Small intestine (tissue), 7 donors: Measurements from ENCODE around the gene CACNA1A. TPM values are rescaled to one million over a fixed set of nuclear protein-coding genes. Genes with fewer than 3 reads are reported as not detected.

Source experiments
- DNase-seq, 2 donors: peaks; one replicate each; pipeline versions ENCODE4 v3.0.0 to v3.0.0-alpha.2; 2013
- FAIRE-seq: peaks from 2 replicates; lab custom pipeline; 2012; peaks lifted over from hg19 to GRCh38; lab: Jason Lieb, UNC
- H3K27ac ChIP-seq, 3 donors: one replicate each; pipeline ENCODE4 v1.5.1; 2013; ENCODE audit warnings: low read length in 2 of 3, mild to moderate bottlenecking in 2 of 3, control low read depth in 1 of 3, inconsistent platforms in 1 of 3, low read depth in 1 of 3, moderate library complexity in 1 of 3
- H3K27me3 ChIP-seq, 3 donors: one replicate each; pipeline ENCODE4 v1.6.1; 2013; ENCODE audit warnings: low read length in 3 of 3, inconsistent platforms in 1 of 3; ENCODE audit not compliant: control insufficient read depth in 3 of 3, insufficient read depth in 3 of 3
- H3K36me3 ChIP-seq, 3 donors: one replicate each; pipeline ENCODE4 v1.6.1; 2013; ENCODE audit warnings: low read length in 3 of 3, inconsistent platforms in 1 of 3, low read depth in 1 of 3, mild to moderate bottlenecking in 1 of 3, moderate library complexity in 1 of 3; ENCODE audit not compliant: control insufficient read depth in 3 of 3, insufficient read depth in 2 of 3
- H3K4me1 ChIP-seq, 3 donors: one replicate each; pipeline ENCODE4 v1.6.1; 2013; ENCODE audit warnings: low read length in 2 of 3, inconsistent platforms in 1 of 3, low read depth in 1 of 3, mild to moderate bottlenecking in 1 of 3, moderate library complexity in 1 of 3; ENCODE audit not compliant: control insufficient read depth in 3 of 3, insufficient read depth in 2 of 3
- H3K4me3 ChIP-seq, 3 donors: one replicate each; pipeline ENCODE4 v1.5.1; 2013; ENCODE audit warnings: low read length in 3 of 3, control low read depth in 1 of 3, inconsistent platforms in 1 of 3, low read depth in 1 of 3, mild to moderate bottlenecking in 1 of 3, moderate library complexity in 1 of 3
- H3K9me3 ChIP-seq, 2 donors: one replicate each; pipeline ENCODE4 v1.6.1; 2013; ENCODE audit warnings: low read depth in 1 of 2, low read length in 1 of 2; ENCODE audit not compliant: control insufficient read depth in 2 of 2, insufficient read depth in 1 of 2
- WGBS, 3 donors: extraction: QIAGEN DNeasy Blood & Tissue Kit; methylation state at CpG; one replicate each; pipeline ENCODE4 v1.1.7; 2013; 5-methylcytosine and 5-hydroxymethylcytosine counted together
- polyA plus RNA-seq, 4 donors: library from polyadenylated mRNA; stranded (reverse) in 3 of 4; unstranded in 1 of 4; fragments of 200-250 nt in 3 of 4; fragments of 120-200 nt in 1 of 4; gene quantifications; one replicate each; pipeline versions ENCODE4 v1.2.1 to v1.2.3, GENCODE V29; 2013
- donor health status: healthy with polysubstance abuse.
- donor health status: control.
- donor health status: control.
- donor health status: Bipolar disorder and iron deficiency.
- donor health status: healthy.

CACNA1A gene
- polyA plus RNA-seq, 4 donors: 0.27 to 8.9 (median 2.1) TPM

GRCh38 chr19:13164343-13165161, 341.7 kb downstream of the CACNA1A start:
- Histone ChIP-seq H3K4me1 (peaks cover 0 to 76% (median 14%) of the 10 kb centered on the region in 3 donors), H3K9me3 (peaks cover 0 to 6% of the 10 kb centered on the region in 2 donors), H3K36me3 (peaks cover 0 to 2% (median 0%) of the 10 kb centered on the region in 3 donors), H3K27ac (peak overlapping the region; percentile 97 to 100 (median 99)), H3K27me3 (no peaks in the 10 kb centered on the region), H3K4me3 (peak overlapping the region in 2 of 3 donors; percentile 12 to 38)
- FAIRE-seq: no peak
- peak; percentile 73 to 92 for DNase-seq
- 4 to 11% (median 5%) methylated on average over 19 of the region's 19 CpGs for WGBS, 3 donors

DNA sequence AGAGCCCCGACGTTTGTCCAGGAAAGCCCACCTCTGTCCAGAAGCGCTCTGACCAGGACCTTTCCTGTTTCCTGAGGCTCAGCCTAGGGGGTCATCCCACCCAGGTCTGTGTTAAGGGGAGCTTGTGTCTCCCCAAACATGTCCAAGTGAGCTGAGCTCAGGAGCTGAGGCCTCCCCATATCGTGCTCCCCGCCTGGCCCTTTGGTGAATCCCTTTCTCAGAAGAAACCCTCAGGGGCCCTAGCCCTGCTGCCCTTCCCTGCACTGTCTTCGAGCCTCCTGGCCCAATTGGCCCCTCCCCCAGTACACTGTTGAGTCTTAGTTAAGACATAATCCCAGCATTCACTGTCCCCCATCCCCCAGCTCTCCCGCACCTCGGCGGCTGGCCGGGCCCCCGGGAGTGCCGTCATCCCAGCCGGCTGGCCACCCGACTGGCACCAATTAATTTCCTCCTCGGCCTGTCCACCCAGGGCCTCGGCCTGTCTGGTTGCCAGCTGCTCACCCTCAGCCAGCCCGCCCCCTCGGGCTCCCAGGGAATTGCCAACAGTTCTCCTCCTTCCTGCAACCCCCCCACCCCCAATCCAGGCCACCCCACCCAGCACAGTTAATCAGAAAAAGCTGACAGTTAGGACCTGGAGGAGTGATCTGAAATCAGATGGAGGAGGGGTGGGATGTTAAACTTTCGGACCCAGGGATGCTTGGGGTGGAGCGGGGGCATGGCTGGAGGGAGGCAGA, 342.5 kb downstream of the CACNA1A start:
- H3K4me3 ChIP-seq: peak overlapping the region in 2 of 3 donors; percentile 17 to 49
- no peaks in the 10 kb centered on the region for H3K36me3 ChIP-seq
- H3K27me3 ChIP-seq: no peaks in the 10 kb centered on the region
- H3K9me3 ChIP-seq: peaks cover 0 to 6% of the 10 kb centered on the region in 2 donors
- FAIRE-seq (no peak), DNase-seq (peak; percentile 62 to 92)
- peak overlapping the region; percentile 97 to 100 (median 99) for H3K27ac ChIP-seq
- H3K4me1 ChIP-seq: peaks cover 0 to 68% (median 14%) of the 10 kb centered on the region in 3 donors
- WGBS, 3 donors: 7 to 14% (median 8%) methylated on average over 20 of the region's 20 CpGs

- no peak for FAIRE-seq
- no peaks in the 10 kb centered on the region for H3K36me3 ChIP-seq
- peak overlapping the region; percentile 97 to 100 (median 99) for H3K27ac ChIP-seq
- peak; percentile 99 to 100 for DNase-seq
- H3K4me1 ChIP-seq: peaks cover 0 to 61% (median 14%) of the 10 kb centered on the region in 3 donors
- no peaks in the 10 kb centered on the region for H3K27me3 ChIP-seq
- peaks cover 0 to 6% of the 10 kb centered on the region in 2 donors for H3K9me3 ChIP-seq
- WGBS, 3 donors: 1 to 2% (median 1%) methylated on average over 57 to 58 of the region's 58 CpGs
- H3K4me3 ChIP-seq: peak overlapping the region; percentile 43 to 49 (median 44)
Measured at GRCh38 chr19:13162724-13163608, 343.3 kb downstream of the CACNA1A start.

GRCh38 chr19:13160557-13160956, 345.7 kb downstream of the CACNA1A start:
- DNase-seq (peak; percentile 54 to 88), FAIRE-seq (no peak)
- peak overlapping the region in 2 of 3 donors; percentile 60 to 100 for H3K27ac ChIP-seq
- no peaks in the 10 kb centered on the region for H3K36me3 ChIP-seq
- H3K4me3 ChIP-seq: no peak overlapping the region
- no peaks in the 10 kb centered on the region for H3K27me3 ChIP-seq
- peaks cover 0 to 53% (median 14%) of the 10 kb centered on the region in 3 donors for H3K4me1 ChIP-seq
- 27 to 55% (median 32%) methylated on average over 1 of the region's 1 CpG for WGBS, 3 donors
- no peaks in the 10 kb centered on the region for H3K9me3 ChIP-seq

DNA sequence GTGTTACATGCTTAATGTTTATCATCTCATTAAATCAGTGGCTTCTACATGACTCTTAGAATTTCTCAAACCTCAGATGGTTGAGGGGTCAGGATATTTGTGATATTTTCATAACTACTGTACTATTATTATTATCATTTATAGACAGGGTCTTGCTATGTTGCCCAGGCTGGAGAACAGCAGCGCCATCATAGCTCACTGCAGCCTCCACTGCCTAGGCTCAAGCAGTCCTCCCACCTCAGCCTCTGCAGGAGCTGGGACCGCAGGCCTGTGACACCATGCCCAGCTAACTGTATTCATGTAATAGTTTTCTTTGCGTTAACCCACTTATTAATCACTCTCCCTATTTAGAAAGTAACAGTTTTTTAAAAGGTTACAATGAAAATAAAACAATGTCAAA, 346.6 kb downstream of the CACNA1A start:
- FAIRE-seq (no peak), DNase-seq (no peak)
- Histone ChIP-seq H3K27me3 (no peaks in the 10 kb centered on the region), H3K4me3 (no peak overlapping the region), H3K9me3 (no peaks in the 10 kb centered on the region), H3K36me3 (no peaks in the 10 kb centered on the region), H3K4me1 (peaks cover 0 to 50% (median 9%) of the 10 kb centered on the region in 3 donors), H3K27ac (no peak overlapping the region)
- WGBS, 3 donors: 93 to 95% (median 93%) methylated on average over 3 of the region's 3 CpGs
